ENCODE results near the gene CEP350.

CEP350 gene

DNA sequence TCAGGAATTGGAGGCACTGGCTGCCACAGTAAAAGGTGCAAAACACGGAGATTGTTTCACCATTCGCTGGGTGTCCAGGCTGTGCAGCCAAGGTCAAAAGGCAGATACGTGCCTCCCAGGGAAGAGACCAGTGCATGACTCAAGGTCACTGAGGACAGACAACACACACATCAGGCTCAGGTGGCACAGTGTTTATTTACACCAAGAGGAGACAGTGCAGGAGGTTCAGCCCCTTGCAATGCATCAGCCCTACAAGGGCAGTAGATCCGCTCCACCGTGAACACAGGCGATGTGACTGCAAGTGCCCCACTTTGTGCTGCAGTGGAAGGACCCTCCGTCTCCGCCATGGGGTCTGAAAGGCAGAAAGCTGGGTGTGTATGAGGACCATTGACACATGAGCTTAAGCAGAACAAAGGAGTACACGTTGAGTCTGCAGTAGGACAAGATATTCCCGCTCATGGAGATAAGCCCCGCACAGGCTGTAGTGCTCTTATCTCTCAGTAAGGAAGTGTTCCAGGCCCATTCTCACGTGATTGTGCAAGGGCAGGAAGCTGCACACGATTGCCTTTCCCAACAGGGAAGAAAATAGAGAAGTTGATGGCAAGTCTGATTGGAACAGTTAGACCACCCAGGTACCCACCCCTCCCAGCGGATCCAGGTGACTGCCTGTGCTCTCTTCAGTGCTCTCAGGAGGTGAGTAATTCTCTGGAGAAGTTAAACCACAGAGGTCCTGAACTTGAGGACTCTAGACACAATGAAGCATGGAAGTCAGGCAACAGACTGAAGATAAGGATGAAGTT is 162.6 kb downstream of the CEP350 start:
- TF ChIP-seq EZH2phosphoT487 (IDR thresholded peaks at IDR 0.05; ENCODE audit: borderline replicate concordance) = no peak
- no peak for TF ChIP-seq CTCF (conservative IDR thresholded peaks at IDR 0.05; ENCODE audit: low read length)
- no peaks in the 10 kb centered on the region for H3K79me2 ChIP-seq (ENCODE audit: insufficient read depth, low read length)
- H3K27me3 ChIP-seq (ENCODE audit: insufficient read depth, low read length, poor library complexity, severe bottlenecking) = no peaks in the 10 kb centered on the region
- H3K9ac ChIP-seq (ENCODE audit: low read depth, low read length, poor library complexity, severe bottlenecking) = no peak overlapping the region
- H3K9me3 ChIP-seq (ENCODE audit: insufficient read depth, low read depth, low read length) = no peaks in the 10 kb centered on the region
- H3K4me2 ChIP-seq (ENCODE audit: low read depth, low read length, poor library complexity, severe bottlenecking) = no peak overlapping the region
- no peaks in the 10 kb centered on the region for H4K20me1 ChIP-seq (ENCODE audit: insufficient read depth, low read length, poor library complexity, severe bottlenecking)
- H3K9me2 ChIP-seq (replicated peaks; ENCODE audit: low read depth, low read length) = no peaks in the 10 kb centered on the region
- no peak overlapping the region for H3K4me3 ChIP-seq (ENCODE audit: low read length, poor library complexity, severe bottlenecking)
- H3K4me1 ChIP-seq (ENCODE audit: insufficient read depth, low read length, poor library complexity, severe bottlenecking) = no peaks in the 10 kb centered on the region
- H2AFZ ChIP-seq (ENCODE audit: low read length) = no peak overlapping the region
- H3F3A ChIP-seq (ENCODE audit: low read depth) = no peaks in the 10 kb centered on the region
- H3K36me3 ChIP-seq (ENCODE audit: insufficient read depth, low read length) = peaks cover 9% of the 10 kb centered on the region; the same call in 1 of the 2 replicates

GRCh38 chr1:180117764-180118116 is 163.1 kb downstream of the CEP350 start:
- Histone ChIP-seq H3F3A (ENCODE audit: low read depth) (no peaks in the 10 kb centered on the region), H3K4me2 (ENCODE audit: low read depth, low read length, poor library complexity, severe bottlenecking) (no peak overlapping the region), H3K9ac (ENCODE audit: low read depth, low read length, poor library complexity, severe bottlenecking) (no peak overlapping the region), H3K9me2 (replicated peaks; ENCODE audit: low read depth, low read length) (no peaks in the 10 kb centered on the region), H3K27me3 (ENCODE audit: insufficient read depth, low read length, poor library complexity, severe bottlenecking) (no peaks in the 10 kb centered on the region), H3K4me3 (ENCODE audit: low read length, poor library complexity, severe bottlenecking) (no peak overlapping the region), H3K79me2 (ENCODE audit: insufficient read depth, low read length) (no peaks in the 10 kb centered on the region), H3K9me3 (ENCODE audit: insufficient read depth, low read depth, low read length) (no peaks in the 10 kb centered on the region), H4K20me1 (ENCODE audit: insufficient read depth, low read length, poor library complexity, severe bottlenecking) (no peaks in the 10 kb centered on the region), H3K36me3 (ENCODE audit: insufficient read depth, low read length) (peaks cover 4% of the 10 kb centered on the region; the same call in 1 of the 2 replicates), H3K4me1 (ENCODE audit: insufficient read depth, low read length, poor library complexity, severe bottlenecking) (no peaks in the 10 kb centered on the region), H2AFZ (ENCODE audit: low read length) (no peak overlapping the region)
- TF ChIP-seq EZH2phosphoT487 (IDR thresholded peaks at IDR 0.05; ENCODE audit: borderline replicate concordance) (no peak), CTCF (conservative IDR thresholded peaks at IDR 0.05; ENCODE audit: low read length) (no peak)

DNA sequence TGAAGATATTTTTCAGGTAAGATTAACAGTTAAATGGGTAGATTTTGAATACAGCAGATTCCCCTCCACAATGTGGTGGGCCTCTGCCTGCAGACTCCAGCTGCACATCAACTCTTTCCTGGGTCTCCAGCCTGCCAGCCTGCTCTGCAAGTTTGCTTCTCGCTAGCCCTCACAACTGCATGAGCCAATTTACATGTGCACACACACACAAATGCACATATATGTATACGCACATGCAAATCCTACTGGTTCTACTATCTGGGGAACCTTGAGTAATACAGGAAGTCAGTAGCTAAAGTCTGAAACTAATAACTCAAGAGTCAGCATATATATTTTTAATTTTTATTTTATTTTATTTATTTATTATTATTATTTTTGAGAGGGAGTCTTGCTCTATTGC is 165.2 kb downstream of the CEP350 start:
- no peak overlapping the region for H3K9ac ChIP-seq (ENCODE audit: low read depth, low read length, poor library complexity, severe bottlenecking)
- no peak overlapping the region for H3K4me3 ChIP-seq (ENCODE audit: low read length, poor library complexity, severe bottlenecking)
- no peaks in the 10 kb centered on the region for H3K9me3 ChIP-seq (ENCODE audit: insufficient read depth, low read depth, low read length)
- H3K27me3 ChIP-seq (ENCODE audit: insufficient read depth, low read length, poor library complexity, severe bottlenecking) = no peaks in the 10 kb centered on the region
- H3K9me2 ChIP-seq (replicated peaks; ENCODE audit: low read depth, low read length) = no peaks in the 10 kb centered on the region
- H3K4me1 ChIP-seq (ENCODE audit: insufficient read depth, low read length, poor library complexity, severe bottlenecking) = no peaks in the 10 kb centered on the region
- no peak overlapping the region for H3K4me2 ChIP-seq (ENCODE audit: low read depth, low read length, poor library complexity, severe bottlenecking)
- TF ChIP-seq CTCF (conservative IDR thresholded peaks at IDR 0.05; ENCODE audit: low read length) (no peak), EZH2phosphoT487 (IDR thresholded peaks at IDR 0.05; ENCODE audit: borderline replicate concordance) (no peak)
- H3K36me3 ChIP-seq (ENCODE audit: insufficient read depth, low read length) = no peaks in the 10 kb centered on the region
- no peak overlapping the region for H2AFZ ChIP-seq (ENCODE audit: low read length)
- no peaks in the 10 kb centered on the region for H3K79me2 ChIP-seq (ENCODE audit: insufficient read depth, low read length)
- no peaks in the 10 kb centered on the region for H3F3A ChIP-seq (ENCODE audit: low read depth)
- no peaks in the 10 kb centered on the region for H4K20me1 ChIP-seq (ENCODE audit: insufficient read depth, low read length, poor library complexity, severe bottlenecking)
